GM19193 (cell line): Measurements from ENCODE around the gene ARHGDIG.

Experiments
- POLR2A ChIP-seq: IDR thresholded peaks from 4 replicates; pipeline ENCODE4 v1.6.1; 2011; ENCODE audit not compliant: insufficient read depth, insufficient read length; ENCODE audit errors: extremely low read depth

ARHGDIG gene

DNA sequence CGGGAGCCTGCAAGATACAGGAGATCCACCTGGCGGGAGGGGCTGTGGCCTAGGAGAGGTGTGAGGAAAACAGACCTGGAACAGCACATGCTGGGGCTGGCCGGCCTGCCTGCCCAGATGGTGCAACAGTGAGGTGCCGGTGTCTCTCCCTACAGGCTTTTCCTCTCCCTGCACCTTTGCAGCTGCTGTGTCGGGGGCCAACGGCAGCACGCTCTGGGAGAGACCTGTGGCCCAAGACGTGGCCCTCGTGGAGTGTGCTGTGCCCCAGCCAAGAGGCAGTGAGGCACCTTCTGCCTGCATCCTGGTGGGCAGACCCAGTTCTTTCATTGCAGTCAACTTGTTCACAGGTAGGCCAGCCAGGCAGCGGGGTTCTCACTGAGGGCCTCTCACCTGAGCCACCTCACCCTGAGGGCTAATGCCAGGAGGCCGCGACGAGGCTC lies 20.6 kb upstream of the ARHGDIG start:
- TF ChIP-seq POLR2A, result no peak

- no peak for TF ChIP-seq POLR2A
These were observed 20.1 kb upstream of the ARHGDIG start for GRCh38 chr16:260326-260725.

GRCh38 chr16:261031-261691 lies 19.2 kb upstream of the ARHGDIG start:
- no peak for TF ChIP-seq POLR2A

- no peak for TF ChIP-seq POLR2A
These were observed 18.2 kb upstream of the ARHGDIG start for GRCh38 chr16:262121-262745.

- TF ChIP-seq POLR2A, result no peak
These were observed 17.1 kb upstream of the ARHGDIG start for GRCh38 chr16:263182-263774.

DNA sequence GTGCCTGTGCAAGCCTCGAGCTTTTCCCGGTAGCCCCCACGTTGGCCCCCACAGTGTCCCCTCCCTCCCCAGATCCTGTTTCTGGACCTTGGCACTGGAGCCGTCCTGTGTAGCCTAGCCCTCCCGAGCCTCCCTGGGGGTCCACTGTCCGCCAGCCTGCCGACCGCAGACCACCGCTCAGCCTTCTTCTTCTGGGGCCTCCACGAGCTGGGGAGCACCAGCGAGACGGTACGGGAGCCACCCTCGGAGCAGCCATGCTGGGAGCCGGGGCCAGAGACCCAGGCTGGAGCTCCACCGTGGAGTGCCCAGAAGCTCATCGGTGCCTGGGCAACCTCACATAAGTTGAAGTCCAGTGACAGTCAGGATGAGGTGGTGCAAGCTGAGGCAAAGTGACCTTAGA lies 16.4 kb upstream of the ARHGDIG start:
- no peak for TF ChIP-seq POLR2A

GRCh38 chr16:264440-264951 lies 15.9 kb upstream of the ARHGDIG start:
- no peak for TF ChIP-seq POLR2A

DNA sequence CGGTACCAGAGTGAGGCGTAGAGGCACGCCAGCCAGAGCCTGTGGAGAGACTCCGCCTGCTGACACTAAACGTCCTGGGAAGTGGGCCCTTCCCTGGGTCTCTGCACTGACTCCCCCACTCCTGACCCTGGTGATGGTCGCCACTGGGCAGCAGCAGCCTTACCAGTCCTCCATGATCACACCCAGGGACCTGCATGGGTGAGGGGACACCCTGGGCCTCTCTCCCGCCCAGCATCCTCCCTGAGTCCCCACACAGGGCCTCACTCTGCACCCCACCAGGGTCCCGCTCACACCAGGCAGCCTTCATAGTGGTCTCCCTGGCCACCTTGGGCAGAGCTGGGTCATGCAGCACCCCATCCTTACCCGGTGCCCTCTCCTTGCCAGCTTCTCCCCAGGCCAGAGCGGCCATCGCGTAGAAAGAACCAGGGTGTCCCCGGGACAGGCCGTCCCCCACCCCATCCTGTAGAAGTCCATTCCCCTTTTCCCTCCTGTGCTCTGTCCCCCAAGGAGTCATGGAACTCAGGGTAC lies 15.3 kb upstream of the ARHGDIG start:
- no peak for TF ChIP-seq POLR2A

DNA sequence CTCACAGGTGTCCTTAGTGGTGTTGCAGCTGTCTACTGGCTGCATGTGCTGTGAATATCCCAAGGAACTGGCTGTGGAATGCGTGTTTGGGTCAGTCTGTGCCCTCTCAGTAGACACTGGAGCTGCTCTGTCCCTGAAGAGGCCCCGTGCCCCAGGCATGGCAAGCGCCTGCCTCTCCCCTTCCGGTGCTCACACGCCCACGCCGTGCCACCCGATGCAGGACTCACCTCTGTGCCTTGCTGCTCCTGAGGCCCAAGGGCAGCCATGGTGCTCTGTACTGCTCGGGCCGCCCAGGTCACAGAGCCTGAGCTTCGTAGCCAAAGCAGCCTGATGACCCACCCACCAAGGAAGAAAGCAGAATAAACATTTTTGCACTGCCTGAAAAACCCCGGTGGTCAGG lies 14.7 kb upstream of the ARHGDIG start:
- no peak for TF ChIP-seq POLR2A

GRCh38 chr16:266258-267164 lies 13.9 kb upstream of the ARHGDIG start:
- no peak for TF ChIP-seq POLR2A

GRCh38 chr16:268141-269053 lies 12.0 kb upstream of the ARHGDIG start:
- no peak for TF ChIP-seq POLR2A

DNA sequence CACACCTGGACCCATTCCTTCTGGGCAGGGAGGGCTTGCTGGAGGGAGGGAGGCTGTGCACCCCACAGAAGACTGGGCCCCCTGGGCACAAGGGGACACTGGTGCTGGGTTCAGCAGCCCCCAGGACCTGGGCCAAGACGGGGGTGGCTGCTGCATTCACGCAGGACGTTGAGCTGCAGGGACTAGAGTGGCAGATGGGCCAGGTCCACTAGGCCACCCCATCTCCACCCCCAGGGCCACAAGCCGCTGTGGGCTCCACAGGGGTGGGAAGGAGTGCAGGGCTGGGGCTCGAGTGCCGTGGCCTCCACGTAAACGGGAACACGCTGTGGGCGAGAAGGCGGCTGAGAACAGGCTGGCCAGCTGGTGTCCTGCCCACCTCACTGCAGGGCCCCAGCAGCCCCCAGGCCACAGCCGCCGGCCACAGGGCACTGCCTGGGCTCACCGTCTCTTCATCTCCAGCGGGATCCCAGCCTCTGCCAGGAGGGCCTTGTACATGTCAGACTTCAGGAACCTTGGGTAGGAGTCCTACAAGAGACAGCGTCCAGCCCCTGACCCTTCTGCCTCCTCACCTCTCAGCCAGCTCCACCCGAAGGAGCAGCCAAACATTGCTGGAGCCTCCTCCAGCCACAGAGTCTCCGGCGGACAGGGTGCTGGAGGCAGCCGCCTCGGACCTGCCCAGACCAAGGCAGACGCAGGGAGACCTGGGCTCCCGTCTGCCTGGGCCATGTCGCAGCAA lies 11.2 kb upstream of the ARHGDIG start:
- no peak for TF ChIP-seq POLR2A
